Uterus (tissue), 4 donors: ENCODE data around the gene VSIR. TPM values are rescaled to one million over a fixed set of nuclear protein-coding genes. Genes with fewer than 3 reads are reported as not detected.

ENCODE experiments used
- DNase-seq, 2 donors: peaks; one replicate each; pipeline ENCODE4 v3.0.0-alpha.2; 2019 to 2020
- H3K27ac ChIP-seq, 2 donors: fragments of 200-600 bp; sonication (generic); 1 replicate in 1 of 2; 2 replicates in 1 of 2; pipeline ENCODE4 v1.5.1; 2016 to 2018
- H3K27me3 ChIP-seq, 2 donors: fragments of 200-600 bp; sonication (generic); one replicate each; pipeline ENCODE4 v1.5.1; 2018 to 2019; ENCODE audit warnings: control low read depth in 1 of 2
- H3K36me3 ChIP-seq, 2 donors: fragments of 200-600 bp; sonication (generic); one replicate each; pipeline ENCODE4 v1.5.1; 2019; ENCODE audit warnings: control low read depth in 1 of 2
- H3K4me1 ChIP-seq, 2 donors: fragments of 200-600 bp; sonication (generic); one replicate each; pipeline ENCODE4 v1.5.1; 2018 to 2019; ENCODE audit warnings: control low read depth in 1 of 2
- H3K4me3 ChIP-seq, 2 donors: fragments of 200-600 bp; sonication (generic); 1 replicate in 1 of 2; 2 replicates in 1 of 2; pipeline ENCODE4 v1.5.1; 2018 to 2019; ENCODE audit warnings: mild to moderate bottlenecking in 1 of 2
- H3K9me3 ChIP-seq, 2 donors: fragments of 200-600 bp; sonication (generic); one replicate each; pipeline ENCODE4 v1.5.1; 2019; ENCODE audit warnings: control low read depth in 1 of 2
- CTCF ChIP-seq, 4 experiments: fragments of 200-600 bp in 2 of 4; fragments of 450-650 bp in 2 of 4; sonication (generic) in 2 of 4; IDR thresholded peaks; one replicate each; pipeline ENCODE4 v1.5.1; 2016 to 2019; ENCODE audit warnings: antibody characterized with exemption in 4 of 4, mild to moderate bottlenecking in 2 of 4, moderate library complexity in 1 of 4
- POLR2A ChIP-seq, 2 donors: fragments of 450-650 bp; IDR thresholded peaks; one replicate each; pipeline ENCODE4 v1.6.1; 2016; ENCODE audit warnings: antibody characterized with exemption in 2 of 2, mild to moderate bottlenecking in 1 of 2, moderate library complexity in 1 of 2
- intact Hi-C: fragments of 100-400 bp; cut with DNase I; formaldehyde crosslinking; loops from one replicate; pipeline ENCODE4 v1.15.1; 2023; ENCODE audit warnings: low total_unique reads
- total RNA-seq, 4 donors: library from RNA; depleted of rRNA in 3 of 4; stranded (reverse); fragments of >200 nt in 3 of 4; gene quantifications; one replicate each; pipeline versions ENCODE4 v1.1.0 to v1.2.4, GENCODE V29; 2014 to 2023
- donor health status: DM: yes; HTN: yes; CAD: no.

The VSIR gene
- total RNA-seq, 4 donors from 2014 or later: 18.9 to 127 (median 36.7) TPM

- no peak for TF ChIP-seq CTCF (IDR thresholded peaks at IDR 0.05)
- no peak for TF ChIP-seq POLR2A (IDR thresholded peaks at IDR 0.05)
- DNase-seq: no peak
- H3K4me1 ChIP-seq: peaks cover 17 to 51% of the 10 kb centered on the region in 2 donors
- H3K27me3 ChIP-seq: no peaks in the 10 kb centered on the region
- H3K27ac ChIP-seq: peak overlapping the region; percentile 28 to 67
- H3K4me3 ChIP-seq: no peak overlapping the region
- no peaks in the 10 kb centered on the region for H3K36me3 ChIP-seq
- no peaks in the 10 kb centered on the region for H3K9me3 ChIP-seq
- intact Hi-C loops: no loop called here
Measured at GRCh38 chr10:71717056-71717455, 56.3 kb downstream of the VSIR start.

DNA sequence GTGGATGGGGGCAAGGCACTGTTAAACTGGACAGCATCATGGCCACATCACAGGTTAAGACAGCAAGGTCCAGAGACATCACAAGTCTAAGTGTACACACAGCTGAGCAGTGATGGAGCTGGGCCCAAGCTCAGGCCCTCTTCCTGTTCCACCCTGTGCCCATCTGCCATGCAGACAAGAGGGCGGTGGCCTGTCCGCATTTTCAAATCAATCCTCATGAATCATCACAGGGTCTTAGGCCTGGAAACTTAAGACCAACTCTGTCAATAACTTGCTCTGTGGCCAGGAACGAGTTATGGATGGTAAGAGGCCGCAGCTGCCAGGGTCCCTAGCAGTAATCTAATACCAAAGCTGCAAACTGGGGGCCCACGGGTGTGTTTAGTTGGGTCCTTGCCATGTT lies 56.9 kb downstream of the VSIR start:
- no peak for TF ChIP-seq POLR2A (IDR thresholded peaks at IDR 0.05)
- TF ChIP-seq CTCF (IDR thresholded peaks at IDR 0.05): no peak
- no peak for DNase-seq
- H3K27me3 ChIP-seq: no peaks in the 10 kb centered on the region
- intact Hi-C loops: no loop called here
- no peak overlapping the region for H3K4me3 ChIP-seq
- no peaks in the 10 kb centered on the region for H3K36me3 ChIP-seq
- peak overlapping the region in 1 of 2 donors; percentile 95 for H3K27ac ChIP-seq
- peaks cover 17 to 51% of the 10 kb centered on the region in 2 donors for H3K4me1 ChIP-seq
- H3K9me3 ChIP-seq: no peaks in the 10 kb centered on the region

DNA sequence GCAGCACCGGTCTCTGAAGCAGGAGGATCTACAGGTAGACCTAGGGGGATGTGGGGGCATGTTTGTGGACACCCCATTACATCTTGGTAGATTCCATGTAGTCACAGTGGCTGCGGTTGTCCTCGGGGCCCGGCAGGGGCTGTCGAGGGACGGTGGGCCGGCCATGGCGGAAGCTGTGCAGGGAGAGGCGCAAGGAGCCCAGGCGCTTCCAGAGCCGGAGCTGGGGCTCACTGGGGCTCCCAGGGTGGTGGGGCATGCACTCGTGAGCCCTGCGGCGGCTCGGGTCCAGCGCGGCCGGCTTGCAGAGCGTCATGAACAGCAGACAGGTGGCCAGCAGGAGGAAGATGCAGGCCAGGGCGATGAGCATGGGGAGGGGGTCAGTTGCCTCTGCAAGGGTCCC lies 57.5 kb downstream of the VSIR start:
- no peak overlapping the region for H3K4me3 ChIP-seq
- peak overlapping the region in 1 of 2 donors; percentile 95 for H3K27ac ChIP-seq
- no peak for DNase-seq
- TF ChIP-seq POLR2A (IDR thresholded peaks at IDR 0.05): no peak
- TF ChIP-seq CTCF (IDR thresholded peaks at IDR 0.05): no peak
- no peaks in the 10 kb centered on the region for H3K36me3 ChIP-seq
- intact Hi-C loops: no loop called here
- no peaks in the 10 kb centered on the region for H3K27me3 ChIP-seq
- H3K4me1 ChIP-seq: peaks cover 17 to 51% of the 10 kb centered on the region in 2 donors
- no peaks in the 10 kb centered on the region for H3K9me3 ChIP-seq

DNA sequence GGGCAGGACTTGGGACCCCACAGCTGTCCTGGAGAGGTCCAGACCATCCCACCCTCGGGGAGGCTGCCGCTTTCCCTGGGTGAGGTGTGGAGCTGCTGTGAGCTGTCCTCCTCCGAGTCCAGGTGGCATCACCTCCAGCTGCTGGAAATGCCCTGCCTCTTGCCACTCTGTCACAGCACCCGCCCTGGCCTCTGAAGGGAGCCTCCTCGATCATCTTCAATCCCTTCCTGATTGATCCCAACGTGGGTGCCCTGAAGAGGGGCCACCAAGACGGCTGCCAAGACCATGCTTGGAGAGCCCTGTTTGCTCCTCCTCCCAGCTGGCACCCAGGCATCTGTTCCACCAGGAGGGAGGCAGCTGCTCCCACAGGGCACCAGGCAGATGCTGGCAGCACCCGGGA lies 58.3 kb downstream of the VSIR start:
- intact Hi-C loops: no loop called here
- no peak for DNase-seq

DNA sequence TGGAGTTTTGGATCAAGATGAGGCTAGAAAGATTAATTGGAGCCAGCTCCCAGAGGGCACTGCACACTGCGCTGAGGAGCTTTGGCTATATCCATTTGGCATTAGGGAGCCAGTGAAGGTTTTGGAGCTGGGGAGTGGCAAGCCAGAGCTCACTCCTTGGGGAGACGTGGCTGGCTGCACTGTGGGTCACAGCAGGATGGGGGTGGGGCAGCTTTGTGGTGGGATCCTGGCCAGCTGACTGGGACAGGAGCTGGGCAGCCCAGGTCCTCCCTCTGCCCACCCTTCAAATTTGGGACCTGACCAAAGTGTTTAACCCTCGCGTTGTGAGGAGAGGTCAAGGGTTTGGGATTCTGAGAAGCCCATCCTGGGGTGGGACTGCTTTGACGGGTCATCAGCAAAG lies 58.7 kb downstream of the VSIR start:
- intact Hi-C loops: no loop called here

More for the DNA sequence above, 58.3 kb downstream of the VSIR start:
- TF ChIP-seq POLR2A (IDR thresholded peaks at IDR 0.05): no peak
- no peak for TF ChIP-seq CTCF (IDR thresholded peaks at IDR 0.05)
- no peak overlapping the region for H3K4me3 ChIP-seq
- H3K9me3 ChIP-seq: no peaks in the 10 kb centered on the region
- H3K27me3 ChIP-seq: no peaks in the 10 kb centered on the region
- peak overlapping the region; percentile 94 to 95 for H3K27ac ChIP-seq
- H3K4me1 ChIP-seq: peaks cover 17 to 51% of the 10 kb centered on the region in 2 donors
- no peaks in the 10 kb centered on the region for H3K36me3 ChIP-seq

More for the DNA sequence above, 58.7 kb downstream of the VSIR start:
- Histone ChIP-seq H3K4me1 (peaks cover 17 to 51% of the 10 kb centered on the region in 2 donors), H3K36me3 (no peaks in the 10 kb centered on the region), H3K27me3 (no peaks in the 10 kb centered on the region), H3K27ac (peak overlapping the region; percentile 94 to 95), H3K9me3 (no peaks in the 10 kb centered on the region), H3K4me3 (no peak overlapping the region)
- DNase-seq: no peak
- TF ChIP-seq CTCF (IDR thresholded peaks at IDR 0.05) (no peak), POLR2A (IDR thresholded peaks at IDR 0.05) (no peak)
